GM11168 (cell line): Measurements from ENCODE around the gene TMEM125.

ENCODE experiments used
- in situ Hi-C: fragments of 300-500 bp; cut with MboI; formaldehyde crosslinking; loops from one replicate; pipeline ENCODE4 v1.12.0; 2022; ENCODE audit warnings: low sequenced_read_pairs; ENCODE audit not compliant: unreplicated experiment

The TMEM125 gene

GRCh38 chr1:43243299-43243698 is 26.5 kb upstream of the TMEM125 start:
- in situ Hi-C loops = no loop called here

- in situ Hi-C loops = no loop called here
These were observed 23.1 kb upstream of the TMEM125 start for GRCh38 chr1:43246466-43247213.

GRCh38 chr1:43247256-43247921 is 22.4 kb upstream of the TMEM125 start:
- in situ Hi-C loops = no loop called here

- in situ Hi-C loops = no loop called here
These were observed 19.4 kb upstream of the TMEM125 start for GRCh38 chr1:43250351-43250761.

- in situ Hi-C loops = no loop called here
These were observed 18.8 kb upstream of the TMEM125 start for GRCh38 chr1:43251024-43251423.

GRCh38 chr1:43252225-43252624 is 17.6 kb upstream of the TMEM125 start:
- in situ Hi-C loops = no loop called here

GRCh38 chr1:43253173-43253572 is 16.6 kb upstream of the TMEM125 start:
- in situ Hi-C loops = no loop called here

- in situ Hi-C loops = no loop called here
These were observed 15.9 kb upstream of the TMEM125 start for GRCh38 chr1:43253876-43254275.

- in situ Hi-C loops = no loop called here
These were observed 14.2 kb upstream of the TMEM125 start for GRCh38 chr1:43255438-43256210.

- in situ Hi-C loops = no loop called here
These were observed 12.9 kb upstream of the TMEM125 start for GRCh38 chr1:43256675-43257570.

GRCh38 chr1:43258370-43258769 is 11.4 kb upstream of the TMEM125 start:
- in situ Hi-C loops = no loop called here

GRCh38 chr1:43265431-43265830 is 4.4 kb upstream of the TMEM125 start:
- in situ Hi-C loops = no loop called here

- in situ Hi-C loops = no loop called here
These were observed 2.9 kb upstream of the TMEM125 start for GRCh38 chr1:43266881-43267280.

- in situ Hi-C loops = no loop called here
These were observed 2.4 kb upstream of the TMEM125 start for GRCh38 chr1:43267291-43267805.

- in situ Hi-C loops = no loop called here
These were observed 1.9 kb upstream of the TMEM125 start for GRCh38 chr1:43267818-43268425.

- in situ Hi-C loops = no loop called here
These were observed 775 bp downstream of the TMEM125 start for GRCh38 chr1:43270421-43271095.

- in situ Hi-C loops = no loop called here
These were observed 1.7 kb downstream of the TMEM125 start for GRCh38 chr1:43271186-43272118.

- in situ Hi-C loops = no loop called here
These were observed 2.4 kb downstream of the TMEM125 start for GRCh38 chr1:43272161-43272560.
